ENCODE results near the gene NDUFB8.

The NDUFB8 gene

GRCh38 chr10:100535715-100536353, 6.2 kb upstream of the NDUFB8 start, which contains the start of gene HIF1AN:
HIF1AN (plus strand) TSS chr10:100535943; CDS start chr10:100535959, 16 bp downstream.
- ChIA-PET CTCF (interaction anchor here (0.6 to 4.5 kb wide), 19 partner anchors 9 to 530 kb away, joined by 3 to 30 read pairs (median 4); partner anchors contain the start of gene SEC31B), POLR2A (interaction anchor here (0.6 to 1.5 kb wide), 22 partner anchors 9 to 499 kb away, joined by 3 to 19 read pairs (median 4); partner anchors contain the start of genes SCD and SLF2)
- Histone ChIP-seq H3K4me1 (ENCODE audit: control insufficient read depth, insufficient read depth, low read length) (peaks cover 15% of the 10 kb centered on the region), H3K36me3 (ENCODE audit: control insufficient read depth in 2 of 2, insufficient read depth in 1 of 2, low read length in 2 of 2) (peaks cover 27 to 33% of the 10 kb centered on the region in 2 experiments), H3K9me3 (ENCODE audit: control insufficient read depth, insufficient read depth, low read depth, low read length) (no peaks in the 10 kb centered on the region), H3K4me3 (ENCODE audit: low read depth, low read length) (peak within 1 kb of the TSS; percentile 79), H3K27ac (ENCODE audit: extremely low read depth, low read depth, low read length) (peak within 1 kb of the TSS; percentile 21; the same call in 1 of the 2 replicates)
- TF ChIP-seq YY1 (tag by site-specific recombination; IDR thresholded peaks at IDR 0.05) (peak; percentile 85), ZNF350 (tag by site-specific recombination; IDR thresholded peaks at IDR 0.05) (no peak), ZNF211 (tag by site-specific recombination; IDR thresholded peaks at IDR 0.05; ENCODE audit: low read depth) (no peak), ZFP69B (tag by site-specific recombination; IDR thresholded peaks at IDR 0.05) (no peak; the same call in 1 of the 2 replicates), ZNF48 (tag by site-specific recombination; IDR thresholded peaks at IDR 0.05) (no peak), ZNF280C (tag by site-specific recombination; IDR thresholded peaks at IDR 0.05) (no peak), ZNF248 (tag by site-specific recombination; IDR thresholded peaks at IDR 0.05) (no peak), ZNF792 (tag by site-specific recombination; IDR thresholded peaks at IDR 0.05) (no peak), ZNF76 (tag by site-specific recombination; IDR thresholded peaks at IDR 0.05; ENCODE audit: borderline replicate concordance, low read depth) (peak; percentile 86), SP2 (tag by site-specific recombination; IDR thresholded peaks at IDR 0.05) (peak; percentile 90), ZBTB7A (tag by site-specific recombination; IDR thresholded peaks at IDR 0.05; ENCODE audit: low read depth) (peak; percentile 74; the same call in 1 of the 2 replicates), ZBTB10 (tag by site-specific recombination; IDR thresholded peaks at IDR 0.05) (peak; percentile 98), ZNF394 (tag by site-specific recombination; IDR thresholded peaks at IDR 0.05; ENCODE audit: borderline replicate concordance) (peak; percentile 64; the same call in 1 of the 2 replicates), ZNF501 (tag by site-specific recombination; IDR thresholded peaks at IDR 0.05) (peak; percentile 69; the same call in 1 of the 2 replicates), ZBTB49 (tag by site-specific recombination; IDR thresholded peaks at IDR 0.05; ENCODE audit: low read depth) (no peak), ZNF654 (tag by site-specific recombination; IDR thresholded peaks at IDR 0.05; ENCODE audit: low read depth) (peak; percentile 40), ZNF133 (tag by site-specific recombination; IDR thresholded peaks at IDR 0.05) (no peak), GLIS1 (tag by site-specific recombination; IDR thresholded peaks at IDR 0.05) (peak; percentile 56), ZNF335 (tag by site-specific recombination; conservative IDR thresholded peaks at IDR 0.05) (peak; percentile 84), ZNF174 (tag by site-specific recombination; IDR thresholded peaks at IDR 0.05) (no peak), CTCF (tag by site-specific recombination; IDR thresholded peaks at IDR 0.05) (peak; percentile 99), GFI1B (tag by site-specific recombination; IDR thresholded peaks at IDR 0.05) (0 out of 2 replicates have a peak, but pooled peaks have one; percentile 5), YY2 (tag by site-specific recombination; IDR thresholded peaks at IDR 0.05) (peak; percentile 90), ZBTB21 (tag by site-specific recombination; IDR thresholded peaks at IDR 0.05) (peak; percentile 78), ZNF664 (tag by site-specific recombination; IDR thresholded peaks at IDR 0.05) (no peak)
- TF ChIP-seq, protein P1, sequence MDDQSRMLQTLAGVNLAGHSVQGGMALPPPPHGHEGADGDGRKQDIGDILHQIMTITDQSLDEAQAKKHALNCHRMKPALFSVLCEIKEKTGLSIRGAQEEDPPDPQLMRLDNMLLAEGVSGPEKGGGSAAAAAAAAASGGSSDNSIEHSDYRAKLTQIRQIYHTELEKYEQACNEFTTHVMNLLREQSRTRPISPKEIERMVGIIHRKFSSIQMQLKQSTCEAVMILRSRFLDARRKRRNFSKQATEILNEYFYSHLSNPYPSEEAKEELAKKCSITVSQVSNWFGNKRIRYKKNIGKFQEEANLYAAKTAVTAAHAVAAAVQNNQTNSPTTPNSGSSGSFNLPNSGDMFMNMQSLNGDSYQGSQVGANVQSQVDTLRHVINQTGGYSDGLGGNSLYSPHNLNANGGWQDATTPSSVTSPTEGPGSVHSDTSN (CRISPR knock-in tag; IDR thresholded peaks at IDR 0.05), result no peak
- TF ChIP-seq, protein P2, sequence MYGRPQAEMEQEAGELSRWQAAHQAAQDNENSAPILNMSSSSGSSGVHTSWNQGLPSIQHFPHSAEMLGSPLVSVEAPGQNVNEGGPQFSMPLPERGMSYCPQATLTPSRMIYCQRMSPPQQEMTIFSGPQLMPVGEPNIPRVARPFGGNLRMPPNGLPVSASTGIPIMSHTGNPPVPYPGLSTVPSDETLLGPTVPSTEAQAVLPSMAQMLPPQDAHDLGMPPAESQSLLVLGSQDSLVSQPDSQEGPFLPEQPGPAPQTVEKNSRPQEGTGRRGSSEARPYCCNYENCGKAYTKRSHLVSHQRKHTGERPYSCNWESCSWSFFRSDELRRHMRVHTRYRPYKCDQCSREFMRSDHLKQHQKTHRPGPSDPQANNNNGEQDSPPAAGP (tag by site-specific recombination; IDR thresholded peaks at IDR 0.05), result peak; percentile 18; the same call in 1 of the 2 replicates
